Upper lobe of left lung (tissue), 6 donors: ENCODE measurements around the gene COA8. TPM values are rescaled to one million over a fixed set of nuclear protein-coding genes. Genes with fewer than 3 reads are reported as not detected.
"Not testable (repeated sequence)": the region's sequence is repeated elsewhere in the genome, so short reads cannot be mapped to it uniquely, and the experiment has no call there.

Experiments used
- ATAC-seq, 2 donors: fragments of 200-7000 bp; cut with Tn5 transposase; one replicate each; pipeline ENCODE4 v1.9.1; 2022; ENCODE audit warnings: mild to moderate bottlenecking in 2 of 2, moderate library complexity in 2 of 2; ENCODE audit not compliant: low FRiP score in 2 of 2
- DNase-seq, 2 donors: peaks; one replicate each; pipeline ENCODE4 v3.0.0-alpha.2; 2019 to 2020
- H3K27ac ChIP-seq, 4 donors: fragments of 200-600 bp; sonication (generic); one replicate each; pipeline ENCODE4 v1.5.1; 2016 to 2019
- H3K27me3 ChIP-seq, 4 donors: fragments of 200-600 bp; sonication (generic); one replicate each; pipeline ENCODE4 v1.5.1; 2017 to 2019
- H3K36me3 ChIP-seq, 4 donors: fragments of 200-600 bp; sonication (generic); one replicate each; pipeline ENCODE4 v1.5.1; 2016 to 2019
- H3K4me1 ChIP-seq, 4 donors: fragments of 200-600 bp; sonication (generic); one replicate each; pipeline ENCODE4 v1.5.1; 2018 to 2019
- H3K4me3 ChIP-seq, 4 donors: fragments of 200-600 bp; sonication (generic); one replicate each; pipeline ENCODE4 v1.5.1; 2017 to 2019; ENCODE audit warnings: mild to moderate bottlenecking in 2 of 4, moderate library complexity in 1 of 4
- H3K9me3 ChIP-seq, 4 donors: fragments of 200-600 bp; sonication (generic); one replicate each; pipeline ENCODE4 v1.5.1; 2018 to 2019
- EP300 ChIP-seq, 4 donors: sonication (generic); formaldehyde crosslinking; IDR thresholded peaks; one replicate each; pipeline ENCODE4 v1.5.1; 2017; ENCODE audit warnings: antibody characterized with exemption in 4 of 4, control low read depth in 2 of 4
- POLR2A ChIP-seq, 4 donors: fragments of 450-650 bp; IDR thresholded peaks; one replicate each; pipeline ENCODE4 v1.5.1; 2016 to 2017; ENCODE audit warnings: antibody characterized with exemption in 4 of 4, mild to moderate bottlenecking in 2 of 4
- POLR2AphosphoS5 ChIP-seq, 2 donors: sonication (generic); formaldehyde crosslinking; IDR thresholded peaks; one replicate each; pipeline ENCODE4 v1.5.1; 2017; ENCODE audit warnings: antibody characterized with exemption in 2 of 2
- WGBS, 2 donors: methylation state at CpG; one replicate each; pipeline ENCODE4 v1.1.5; 2017 to 2018; 5-methylcytosine and 5-hydroxymethylcytosine counted together
- total RNA-seq, 6 donors: library from RNA; depleted of rRNA in 4 of 6; stranded (reverse); fragments of >200 nt in 4 of 6; gene quantifications; one replicate each; pipeline versions ENCODE4 v1.1.0 to v1.2.1, GENCODE V29; 2016 to 2021
- TF ChIP-seq, protein P1 (sequence below), 6 experiments: fragments of 450-650 bp in 4 of 6; fragments of 200-600 bp in 2 of 6; sonication (generic) in 2 of 6; IDR thresholded peaks; one replicate each; pipeline ENCODE4 v1.5.1; 2016 to 2019; ENCODE audit warnings: antibody characterized with exemption in 6 of 6
- donor health status: DM: no; HTN: no; CAD: no; lungs with moderate emphysema.
- donor health status: DM: no; HTN: yes; CAD: no; lungs with severe emphysema.

The COA8 gene
- total RNA-seq, 6 donors from 2014 or later: 12.6 to 38.3 (median 28.6) TPM

- ATAC-seq: no peak
These were observed 45.1 kb downstream of the COA8 start for GRCh38 chr14:103607822-103608221.

GRCh38 chr14:103609081-103609480, 46.3 kb downstream of the COA8 start:
- H3K4me1 ChIP-seq: peaks cover 14 to 20% (median 20%) of the 10 kb centered on the region in 4 donors
- not testable (repeated sequence) for H3K27ac ChIP-seq, H3K4me3 ChIP-seq, H3K9me3 ChIP-seq, H3K36me3 ChIP-seq, DNase-seq, ATAC-seq, H3K27me3 ChIP-seq
- 93% methylated on average over 4 of the region's 4 CpGs for WGBS, 2 donors

More at GRCh38 chr14:103607822-103608221, 45.1 kb downstream of the COA8 start:
- TF ChIP-seq, protein P1, sequence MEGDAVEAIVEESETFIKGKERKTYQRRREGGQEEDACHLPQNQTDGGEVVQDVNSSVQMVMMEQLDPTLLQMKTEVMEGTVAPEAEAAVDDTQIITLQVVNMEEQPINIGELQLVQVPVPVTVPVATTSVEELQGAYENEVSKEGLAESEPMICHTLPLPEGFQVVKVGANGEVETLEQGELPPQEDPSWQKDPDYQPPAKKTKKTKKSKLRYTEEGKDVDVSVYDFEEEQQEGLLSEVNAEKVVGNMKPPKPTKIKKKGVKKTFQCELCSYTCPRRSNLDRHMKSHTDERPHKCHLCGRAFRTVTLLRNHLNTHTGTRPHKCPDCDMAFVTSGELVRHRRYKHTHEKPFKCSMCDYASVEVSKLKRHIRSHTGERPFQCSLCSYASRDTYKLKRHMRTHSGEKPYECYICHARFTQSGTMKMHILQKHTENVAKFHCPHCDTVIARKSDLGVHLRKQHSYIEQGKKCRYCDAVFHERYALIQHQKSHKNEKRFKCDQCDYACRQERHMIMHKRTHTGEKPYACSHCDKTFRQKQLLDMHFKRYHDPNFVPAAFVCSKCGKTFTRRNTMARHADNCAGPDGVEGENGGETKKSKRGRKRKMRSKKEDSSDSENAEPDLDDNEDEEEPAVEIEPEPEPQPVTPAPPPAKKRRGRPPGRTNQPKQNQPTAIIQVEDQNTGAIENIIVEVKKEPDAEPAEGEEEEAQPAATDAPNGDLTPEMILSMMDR (IDR thresholded peaks at IDR 0.05): no peak
- TF ChIP-seq EP300 (IDR thresholded peaks at IDR 0.05): no peak
- no peak for TF ChIP-seq POLR2AphosphoS5 (IDR thresholded peaks at IDR 0.05)
- TF ChIP-seq POLR2A (IDR thresholded peaks at IDR 0.05): no peak
- Histone ChIP-seq H3K9me3 (peaks cover 6 to 9% (median 8%) of the 10 kb centered on the region in 4 donors), H3K36me3 (no peaks in the 10 kb centered on the region), H3K27me3 (peaks cover 0 to 8% (median 0%) of the 10 kb centered on the region in 4 donors), H3K27ac (no peak overlapping the region), H3K4me1 (peaks cover 14 to 20% (median 20%) of the 10 kb centered on the region in 4 donors), H3K4me3 (peak overlapping the region in 2 of 4 donors; percentile 30 to 36)
- WGBS, 2 donors: 15 to 30% methylated on average over 15 of the region's 15 CpGs
- no peak for DNase-seq

GRCh38 chr14:103611215-103611614, 48.5 kb downstream of the COA8 start:
- no peak overlapping the region for H3K27ac ChIP-seq
- no peak overlapping the region for H3K4me3 ChIP-seq
- ATAC-seq: no peak
- H3K9me3 ChIP-seq: peaks cover 6 to 9% (median 8%) of the 10 kb centered on the region in 4 donors
- peaks cover 0 to 8% (median 0%) of the 10 kb centered on the region in 4 donors for H3K27me3 ChIP-seq
- DNase-seq: no peak
- 95 to 100% methylated on average over 2 of the region's 2 CpGs for WGBS, 2 donors
- TF ChIP-seq POLR2A (IDR thresholded peaks at IDR 0.05): no peak
- TF ChIP-seq, protein P1 (IDR thresholded peaks at IDR 0.05): no peak
- H3K4me1 ChIP-seq: peaks cover 14 to 20% (median 20%) of the 10 kb centered on the region in 4 donors
- no peaks in the 10 kb centered on the region for H3K36me3 ChIP-seq

DNA sequence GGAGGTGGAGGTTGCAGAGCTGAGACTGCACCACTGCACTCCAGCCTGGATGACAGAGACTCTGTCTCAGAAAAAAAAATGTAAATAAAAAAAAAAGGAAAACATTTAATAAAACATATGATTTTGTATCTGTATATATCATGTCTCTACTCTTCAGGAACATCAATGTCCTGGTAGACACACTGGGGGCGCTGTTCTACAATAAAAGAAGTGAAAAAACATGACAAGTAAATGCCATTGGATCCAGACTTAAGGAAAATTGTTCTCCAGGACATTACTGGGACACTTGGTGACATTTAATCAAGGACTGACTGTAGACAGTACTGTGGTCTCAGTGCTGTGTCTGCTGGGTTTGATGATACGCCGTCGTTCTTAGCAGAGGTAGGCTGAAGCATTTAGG, 50.8 kb downstream of the COA8 start:
- no peak overlapping the region for H3K4me3 ChIP-seq
- no peaks in the 10 kb centered on the region for H3K36me3 ChIP-seq
- H3K9me3 ChIP-seq: peaks cover 6 to 9% (median 8%) of the 10 kb centered on the region in 4 donors
- H3K4me1 ChIP-seq: peaks cover 0 to under 1% (median 0%) of the 10 kb centered on the region in 4 donors
- H3K27me3 ChIP-seq: no peaks in the 10 kb centered on the region
- 94 to 96% methylated on average over 4 of the region's 4 CpGs for WGBS, 2 donors
- TF ChIP-seq EP300 (IDR thresholded peaks at IDR 0.05): no peak
- TF ChIP-seq POLR2A (IDR thresholded peaks at IDR 0.05): no peak
- TF ChIP-seq, protein P1 (IDR thresholded peaks at IDR 0.05): peak in 2 of 6 experiments; percentile 27 to 32
- TF ChIP-seq POLR2AphosphoS5 (IDR thresholded peaks at IDR 0.05): no peak
- DNase-seq: no peak
- H3K27ac ChIP-seq: no peak overlapping the region
- ATAC-seq: no peak

- no peak overlapping the region for H3K4me3 ChIP-seq
- no peak overlapping the region for H3K27ac ChIP-seq
- no peaks in the 10 kb centered on the region for H3K4me1 ChIP-seq
- peaks cover 0 to 2% (median under 1%) of the 10 kb centered on the region in 4 donors for H3K9me3 ChIP-seq
- TF ChIP-seq POLR2A (IDR thresholded peaks at IDR 0.05) (no peak), POLR2AphosphoS5 (IDR thresholded peaks at IDR 0.05) (no peak), EP300 (IDR thresholded peaks at IDR 0.05) (no peak)
- TF ChIP-seq, protein P1 (IDR thresholded peaks at IDR 0.05): no peak
- WGBS, 2 donors: 80 to 85% methylated on average over 17 of the region's 17 CpGs
- ATAC-seq (no peak), DNase-seq (no peak)
- H3K36me3 ChIP-seq: no peaks in the 10 kb centered on the region
- no peaks in the 10 kb centered on the region for H3K27me3 ChIP-seq
These were observed 54.0 kb downstream of the COA8 start for GRCh38 chr14:103616635-103617300.
